ENCODE results near the gene RABEPK. TPM values are rescaled to one million over a fixed set of nuclear protein-coding genes. Genes with fewer than 3 reads are reported as not detected.
"Not testable (repeated sequence)": the region's sequence is repeated elsewhere in the genome, so short reads cannot be mapped to it uniquely, and the experiment has no call there.

The RABEPK gene
- total and polyA plus RNA-seq, 4 donors = 12.9 to 30.4 (median 14.9) TPM

DNA sequence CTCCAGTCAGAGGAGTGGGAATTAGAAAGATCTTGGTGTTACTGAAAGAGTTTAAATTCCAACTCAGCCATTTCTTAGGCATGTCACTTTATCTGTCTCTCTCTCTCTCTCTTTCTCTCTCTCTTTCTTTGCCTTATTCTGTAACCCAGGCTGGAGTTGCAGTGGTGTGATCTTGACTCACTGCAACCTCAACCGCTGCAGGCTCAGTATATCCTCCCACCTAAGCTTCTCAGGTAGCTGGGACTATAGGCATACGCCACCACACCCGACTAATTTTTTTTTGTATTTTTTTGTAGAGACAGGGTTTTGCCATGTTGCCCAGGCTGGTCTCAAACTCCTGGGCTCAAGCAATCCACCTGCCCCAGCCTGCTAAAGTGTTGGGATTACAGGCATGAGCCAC, 18.3 kb downstream of the RABEPK start:
- DNase-seq (no peak), ATAC-seq (ENCODE audit: low FRiP score) (no peak)
- no peak overlapping the region for H3K4me3 ChIP-seq (ENCODE audit: low read length in 2 of 2)
- H3K4me1 ChIP-seq (ENCODE audit: control insufficient read depth in 1 of 2, insufficient read depth in 2 of 2, low read length in 2 of 2) = no peaks in the 10 kb centered on the region
- H3K27ac ChIP-seq (ENCODE audit: low read depth in 1 of 2, low read length in 2 of 2) = no peak overlapping the region
- H3K9me3 ChIP-seq (ENCODE audit: control insufficient read depth, low read length) = no peaks in the 10 kb centered on the region
- WGBS, 2 donors = 95 to 97% methylated on average over 3 of the region's 3 CpGs
- H3K36me3 ChIP-seq (ENCODE audit: control insufficient read depth in 1 of 2, insufficient read depth in 2 of 2, low read length in 1 of 2) = peaks cover 3 to 4% of the 10 kb centered on the region in 2 donors
- intact Hi-C loops (cut with DNase I) = no loop called here
- no peaks in the 10 kb centered on the region for H3K27me3 ChIP-seq (ENCODE audit: control insufficient read depth in 1 of 2, insufficient read depth in 2 of 2, low read length in 1 of 2)

DNA sequence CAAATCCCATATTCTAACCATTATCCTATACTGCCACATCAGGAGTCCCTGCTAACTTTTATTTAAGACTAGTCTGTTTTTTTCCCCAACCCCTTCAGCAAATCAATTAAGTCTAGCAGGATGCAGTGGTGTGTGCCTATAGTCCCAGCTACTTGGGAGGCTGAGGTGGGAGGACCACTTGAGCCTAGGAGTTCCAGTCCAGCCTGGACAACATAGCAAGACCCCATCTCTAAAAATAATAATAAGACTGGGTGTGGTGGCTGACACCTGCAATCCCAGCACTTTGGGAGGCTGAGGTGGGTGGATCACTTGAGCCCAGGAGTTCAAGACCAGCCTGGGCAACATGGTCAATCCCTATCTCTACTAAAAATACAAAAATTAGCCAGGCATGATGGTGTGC, 24.5 kb downstream of the RABEPK start:
- H3K27me3 ChIP-seq (ENCODE audit: control insufficient read depth in 1 of 2, insufficient read depth in 2 of 2, low read length in 1 of 2); intact Hi-C loops (cut with DNase I); H3K4me3 ChIP-seq (ENCODE audit: low read length in 2 of 2); H3K4me1 ChIP-seq (ENCODE audit: control insufficient read depth in 1 of 2, insufficient read depth in 2 of 2, low read length in 2 of 2); H3K27ac ChIP-seq (ENCODE audit: low read depth in 1 of 2, low read length in 2 of 2); H3K36me3 ChIP-seq (ENCODE audit: control insufficient read depth in 1 of 2, insufficient read depth in 2 of 2, low read length in 1 of 2); ATAC-seq (ENCODE audit: low FRiP score); DNase-seq; H3K9me3 ChIP-seq (ENCODE audit: control insufficient read depth, low read length): not testable (repeated sequence)

DNA sequence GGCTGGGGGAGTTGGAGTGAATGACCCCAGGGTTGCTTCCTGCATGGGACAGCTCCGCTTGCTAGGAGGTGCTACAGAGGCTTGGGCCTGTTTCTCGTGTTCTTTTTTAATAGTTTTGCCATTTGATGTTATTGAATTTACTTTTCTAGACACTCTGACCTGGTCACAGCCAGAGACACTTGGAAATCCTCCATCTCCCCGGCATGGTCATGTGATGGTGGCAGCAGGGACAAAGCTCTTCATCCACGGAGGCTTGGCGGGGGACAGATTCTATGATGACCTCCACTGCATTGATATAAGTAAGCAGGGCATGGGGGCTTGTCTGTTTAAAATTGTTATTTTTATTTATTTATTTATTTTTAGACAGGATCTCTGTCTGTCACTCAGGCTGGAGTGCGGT, 27.4 kb downstream of the RABEPK start:
- no peak overlapping the region for H3K27ac ChIP-seq (ENCODE audit: low read depth in 1 of 2, low read length in 2 of 2)
- no peaks in the 10 kb centered on the region for H3K27me3 ChIP-seq (ENCODE audit: control insufficient read depth in 1 of 2, insufficient read depth in 2 of 2, low read length in 1 of 2)
- WGBS, 2 donors = 94 to 95% methylated on average over 6 of the region's 6 CpGs
- H3K4me3 ChIP-seq (ENCODE audit: low read length in 2 of 2) = no peak overlapping the region
- DNase-seq (no peak), ATAC-seq (ENCODE audit: low FRiP score) (no peak)
- H3K9me3 ChIP-seq (ENCODE audit: control insufficient read depth, low read length) = no peaks in the 10 kb centered on the region
- H3K36me3 ChIP-seq (ENCODE audit: control insufficient read depth in 1 of 2, insufficient read depth in 2 of 2, low read length in 1 of 2) = peaks cover 0 to 2% of the 10 kb centered on the region in 2 donors
- no peaks in the 10 kb centered on the region for H3K4me1 ChIP-seq (ENCODE audit: control insufficient read depth in 1 of 2, insufficient read depth in 2 of 2, low read length in 2 of 2)
- intact Hi-C loops (cut with DNase I) = no loop called here

DNA sequence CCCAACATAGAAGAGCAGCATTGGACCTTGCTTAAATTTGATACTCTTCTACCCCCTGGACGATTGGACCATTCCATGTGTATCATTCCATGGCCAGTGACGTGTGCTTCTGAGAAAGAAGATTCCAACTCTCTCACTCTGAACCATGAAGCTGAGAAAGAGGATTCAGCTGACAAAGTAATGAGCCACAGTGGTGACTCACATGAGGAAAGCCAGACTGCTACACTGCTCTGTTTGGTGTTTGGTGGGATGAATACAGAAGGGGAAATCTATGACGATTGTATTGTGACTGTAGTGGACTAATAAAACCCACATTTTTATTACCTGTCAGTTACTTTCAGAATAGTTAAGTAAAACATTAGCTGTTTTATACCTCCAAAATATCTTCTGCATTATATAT, 33.3 kb downstream of the RABEPK start:
- peaks cover 0 to 8% of the 10 kb centered on the region in 2 donors for H3K36me3 ChIP-seq (ENCODE audit: control insufficient read depth in 1 of 2, insufficient read depth in 2 of 2, low read length in 1 of 2)
- H3K4me3 ChIP-seq (ENCODE audit: low read length in 2 of 2) = no peak overlapping the region
- 52 to 55% methylated on average over 3 of the region's 3 CpGs for WGBS, 2 donors
- H3K4me1 ChIP-seq (ENCODE audit: control insufficient read depth in 1 of 2, insufficient read depth in 2 of 2, low read length in 2 of 2) = peaks cover 0 to 2% of the 10 kb centered on the region in 2 donors
- H3K27me3 ChIP-seq (ENCODE audit: control insufficient read depth in 1 of 2, insufficient read depth in 2 of 2, low read length in 1 of 2) = no peaks in the 10 kb centered on the region
- no peak overlapping the region for H3K27ac ChIP-seq (ENCODE audit: low read depth in 1 of 2, low read length in 2 of 2)
- H3K9me3 ChIP-seq (ENCODE audit: control insufficient read depth, low read length) = no peaks in the 10 kb centered on the region
- intact Hi-C loops (cut with DNase I) = no loop called here
- DNase-seq = no peak
- ATAC-seq (ENCODE audit: low FRiP score) = no peak

DNA sequence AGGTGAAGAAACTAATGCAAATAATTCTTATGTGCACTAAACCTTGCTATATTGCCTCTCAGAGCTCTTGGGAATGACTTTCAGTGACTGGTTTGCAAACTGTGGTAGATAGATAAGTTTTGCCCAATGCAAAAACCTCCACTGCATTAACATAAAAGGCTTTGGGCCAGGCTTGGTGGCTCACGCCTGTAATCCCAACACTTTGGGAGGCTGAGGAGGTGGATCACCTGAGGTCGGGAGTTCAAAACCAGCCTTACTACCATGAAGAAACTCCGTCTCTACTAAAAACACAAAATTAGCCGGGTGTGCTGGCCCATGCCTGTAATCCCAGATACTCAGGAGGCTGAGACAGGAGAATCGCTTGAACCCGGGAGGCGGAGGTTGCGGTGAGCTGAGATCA, 33.8 kb downstream of the RABEPK start:
- H3K27ac ChIP-seq (ENCODE audit: low read depth in 1 of 2, low read length in 2 of 2); H3K4me3 ChIP-seq (ENCODE audit: low read length in 2 of 2); ATAC-seq (ENCODE audit: low FRiP score); intact Hi-C loops (cut with DNase I); H3K27me3 ChIP-seq (ENCODE audit: control insufficient read depth in 1 of 2, insufficient read depth in 2 of 2, low read length in 1 of 2); H3K4me1 ChIP-seq (ENCODE audit: control insufficient read depth in 1 of 2, insufficient read depth in 2 of 2, low read length in 2 of 2); H3K9me3 ChIP-seq (ENCODE audit: control insufficient read depth, low read length): not testable (repeated sequence)
- 92% methylated on average over 8 of the region's 8 CpGs for WGBS, 2 donors
- H3K36me3 ChIP-seq (ENCODE audit: control insufficient read depth in 1 of 2, insufficient read depth in 2 of 2, low read length in 1 of 2) = peaks cover 1 to 11% of the 10 kb centered on the region in 2 donors
- peak in 1 of 2 donors; percentile 45 for DNase-seq

DNA sequence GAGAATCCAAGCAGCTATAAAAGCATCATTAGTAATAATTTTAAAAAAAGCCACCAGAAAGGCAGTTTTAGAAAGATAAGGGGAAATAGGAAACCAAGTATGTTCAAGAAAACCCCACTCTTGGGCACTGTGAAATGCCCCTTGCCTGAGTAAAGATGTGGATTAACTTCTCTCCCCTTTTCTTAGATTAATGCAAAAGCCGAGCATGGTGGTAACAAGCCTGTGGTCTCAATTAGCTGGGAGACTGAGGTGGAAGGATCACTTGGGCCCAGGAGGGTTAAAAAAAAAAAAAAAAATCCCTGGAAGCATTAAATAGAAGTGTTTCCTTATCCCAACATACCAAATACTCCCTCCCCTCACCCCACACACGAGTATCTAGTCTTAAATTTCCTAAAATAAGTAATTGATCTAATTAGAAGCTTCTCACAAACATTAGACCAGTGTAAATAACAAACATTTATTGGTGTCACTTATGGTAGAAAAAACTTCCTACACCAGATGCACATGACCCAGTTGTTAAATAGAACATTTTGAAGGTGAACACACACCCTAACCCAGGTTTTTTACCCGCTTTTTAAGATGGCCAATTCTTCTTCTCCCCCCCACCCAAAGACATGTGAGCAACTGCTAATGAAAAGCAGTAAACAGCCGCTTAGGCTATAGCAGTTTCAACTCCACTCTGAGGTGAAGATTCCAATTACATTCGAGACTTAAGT, 35.6 kb downstream of the RABEPK start:
- Histone ChIP-seq H3K4me3 (ENCODE audit: low read length in 2 of 2) (no peak overlapping the region), H3K27me3 (ENCODE audit: control insufficient read depth in 1 of 2, insufficient read depth in 2 of 2, low read length in 1 of 2) (no peaks in the 10 kb centered on the region), H3K27ac (ENCODE audit: low read depth in 1 of 2, low read length in 2 of 2) (no peak overlapping the region), H3K4me1 (ENCODE audit: control insufficient read depth in 1 of 2, insufficient read depth in 2 of 2, low read length in 2 of 2) (peaks cover 0 to 2% of the 10 kb centered on the region in 2 donors), H3K9me3 (ENCODE audit: control insufficient read depth, low read length) (no peaks in the 10 kb centered on the region), H3K36me3 (ENCODE audit: control insufficient read depth in 1 of 2, insufficient read depth in 2 of 2, low read length in 1 of 2) (peaks cover 3 to 11% of the 10 kb centered on the region in 2 donors)
- DNase-seq = no peak
- intact Hi-C loops (cut with DNase I) = no loop called here
- 42 to 46% methylated on average over 5 of the region's 5 CpGs for WGBS, 2 donors
- ATAC-seq (ENCODE audit: low FRiP score) = no peak

DNA sequence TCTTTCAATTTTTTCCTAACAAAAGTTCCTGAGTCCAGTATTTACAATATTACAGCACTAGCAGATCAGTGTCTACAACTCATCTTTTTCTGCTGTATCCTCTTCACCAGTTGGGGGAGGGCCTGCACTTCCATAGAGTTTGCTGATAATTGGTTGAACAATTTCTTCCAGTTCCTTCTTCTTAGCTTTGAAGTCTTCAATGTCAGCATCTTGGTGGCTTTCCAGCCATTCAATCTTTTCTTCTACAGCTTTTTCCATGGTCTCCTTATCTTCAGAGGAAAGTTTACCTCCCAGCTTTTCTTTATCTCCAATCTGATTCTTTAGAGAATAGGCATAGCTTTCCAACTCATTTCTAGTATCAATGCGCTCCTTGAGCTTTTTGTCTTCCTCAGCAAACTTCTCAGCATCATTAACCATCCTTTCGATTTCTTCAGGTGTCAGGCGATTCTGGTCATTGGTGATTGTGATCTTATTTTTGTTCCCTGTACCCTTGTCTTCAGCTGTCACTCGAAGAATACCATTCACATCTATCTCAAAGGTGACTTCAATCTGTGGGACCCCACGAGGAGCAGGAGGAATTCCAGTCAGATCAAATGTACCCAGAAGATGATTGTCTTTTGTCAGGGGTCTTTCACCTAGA, 36.3 kb downstream of the RABEPK start:
- H3K27me3 ChIP-seq (ENCODE audit: control insufficient read depth in 1 of 2, insufficient read depth in 2 of 2, low read length in 1 of 2); H3K4me3 ChIP-seq (ENCODE audit: low read length in 2 of 2); ATAC-seq (ENCODE audit: low FRiP score); H3K9me3 ChIP-seq (ENCODE audit: control insufficient read depth, low read length); intact Hi-C loops (cut with DNase I); H3K27ac ChIP-seq (ENCODE audit: low read depth in 1 of 2, low read length in 2 of 2); H3K4me1 ChIP-seq (ENCODE audit: control insufficient read depth in 1 of 2, insufficient read depth in 2 of 2, low read length in 2 of 2); DNase-seq: not testable (repeated sequence)
- H3K36me3 ChIP-seq (ENCODE audit: control insufficient read depth in 1 of 2, insufficient read depth in 2 of 2, low read length in 1 of 2) = peaks cover 3 to 11% of the 10 kb centered on the region in 2 donors
- 74% methylated on average over 5 of the region's 5 CpGs for WGBS, 2 donors

DNA sequence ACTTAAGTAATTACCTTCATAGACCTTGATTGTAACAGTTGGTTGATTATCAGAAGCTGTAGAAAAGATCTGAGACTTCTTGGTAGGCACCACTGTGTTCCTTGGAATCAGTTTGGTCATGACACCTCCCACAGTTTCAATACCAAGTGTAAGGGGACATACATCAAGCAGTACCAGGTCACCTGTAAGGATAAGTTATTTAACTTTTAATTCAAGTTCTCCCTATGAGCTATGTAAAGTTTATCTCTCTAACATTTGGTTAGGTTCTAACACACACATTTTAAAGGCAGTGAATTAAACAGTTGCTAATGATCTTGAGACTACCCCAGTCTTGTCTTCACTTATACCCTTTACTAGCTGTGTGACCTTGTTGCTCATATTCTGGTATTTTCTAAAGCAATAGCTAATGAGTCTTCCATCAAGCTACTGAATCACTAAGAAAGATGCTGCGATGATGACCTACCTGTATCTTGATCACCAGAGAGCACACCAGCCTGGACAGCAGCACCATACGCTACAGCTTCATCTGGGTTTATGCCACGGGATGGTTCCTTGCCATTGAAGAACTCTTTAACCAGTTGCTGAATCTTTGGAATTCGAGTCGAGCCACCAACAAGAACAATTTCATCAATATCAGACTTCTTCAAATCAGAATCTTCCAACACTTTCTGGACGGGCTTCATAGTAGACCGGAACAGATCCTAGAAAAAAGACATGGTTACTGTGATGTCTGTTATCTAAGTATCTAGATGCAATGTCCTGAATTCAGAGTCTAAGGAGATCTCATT, 38.0 kb downstream of the RABEPK start:
- peak in 1 of 2 donors; percentile 0 for DNase-seq
- Histone ChIP-seq H3K36me3 (ENCODE audit: control insufficient read depth in 1 of 2, insufficient read depth in 2 of 2, low read length in 1 of 2) (peaks cover 3 to 9% of the 10 kb centered on the region in 2 donors), H3K27ac (ENCODE audit: low read depth in 1 of 2, low read length in 2 of 2) (no peak overlapping the region), H3K9me3 (ENCODE audit: control insufficient read depth, low read length) (no peaks in the 10 kb centered on the region), H3K4me1 (ENCODE audit: control insufficient read depth in 1 of 2, insufficient read depth in 2 of 2, low read length in 2 of 2) (peaks cover 0 to 2% of the 10 kb centered on the region in 2 donors), H3K4me3 (ENCODE audit: low read length in 2 of 2) (peak overlapping the region in 1 of 2 donors; percentile 18), H3K27me3 (ENCODE audit: control insufficient read depth in 1 of 2, insufficient read depth in 2 of 2, low read length in 1 of 2) (no peaks in the 10 kb centered on the region)
- ATAC-seq (ENCODE audit: low FRiP score) = no peak
- WGBS, 2 donors = 73 to 80% methylated on average over 7 of the region's 7 CpGs
- intact Hi-C loops (cut with DNase I) = no loop called here
